Stimulated activated CD8-positive, alpha-beta memory T cell treated with anti-CD3 and anti-CD28 coated beads, Interleukin-4, amount 100 ng/mL, for 24 hours (primary cell): ENCODE data around the gene TMPRSS9.
"Not testable (repeated sequence)": the region's sequence is repeated elsewhere in the genome, so short reads cannot be mapped to it uniquely, and the experiment has no call there.

ENCODE experiments used
- DNase-seq: peaks from one replicate; pipeline ENCODE4 v3.0.0-alpha.2; 2020; ENCODE audit warnings: low read depth

Gene TMPRSS9

DNA sequence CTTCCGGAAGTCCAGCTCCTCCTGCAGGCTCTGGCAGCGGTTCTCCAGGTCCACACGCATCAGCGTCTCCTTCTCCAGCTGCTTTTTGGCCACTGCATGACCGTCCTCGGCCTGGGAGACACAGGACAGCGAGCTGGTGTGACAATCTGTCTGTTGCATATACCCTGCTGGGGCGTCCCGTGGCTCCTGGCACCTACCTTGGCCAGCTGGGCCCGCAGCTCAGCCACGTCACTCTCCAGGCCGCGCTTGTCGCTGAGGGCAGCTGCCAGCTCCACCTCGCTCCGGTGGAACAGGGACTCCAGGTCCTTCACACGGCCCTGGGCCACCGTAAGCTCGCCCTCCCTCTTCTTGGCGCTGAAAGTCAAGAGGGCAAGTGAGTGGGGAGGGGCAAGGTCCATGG is 78.1 kb downstream of the TMPRSS9 start:
- DNase-seq = no peak

DNA sequence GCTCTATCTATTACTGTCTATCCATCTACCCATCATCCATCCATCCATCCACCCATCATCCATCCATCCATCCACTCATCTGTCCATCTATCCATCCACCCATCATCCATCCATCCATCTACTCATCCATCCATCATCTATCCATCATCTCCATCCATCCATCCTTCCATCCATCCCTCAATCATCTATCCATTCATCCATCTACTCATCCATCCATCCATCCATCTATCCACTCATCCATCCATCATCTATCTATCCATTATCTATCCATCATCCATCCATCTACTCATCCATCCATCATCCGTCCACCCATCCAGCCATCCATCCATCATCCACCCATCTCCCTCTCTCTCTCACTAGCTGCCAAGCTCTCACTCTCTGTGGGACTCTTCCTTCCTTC is 80.5 kb downstream of the TMPRSS9 start:
- no peak for DNase-seq

GRCh38 chr19:2441096-2441752 is 81.2 kb downstream of the TMPRSS9 start:
- DNase-seq = no peak

GRCh38 chr19:2443116-2443784 is 83.2 kb downstream of the TMPRSS9 start:
- DNase-seq = no peak

DNA sequence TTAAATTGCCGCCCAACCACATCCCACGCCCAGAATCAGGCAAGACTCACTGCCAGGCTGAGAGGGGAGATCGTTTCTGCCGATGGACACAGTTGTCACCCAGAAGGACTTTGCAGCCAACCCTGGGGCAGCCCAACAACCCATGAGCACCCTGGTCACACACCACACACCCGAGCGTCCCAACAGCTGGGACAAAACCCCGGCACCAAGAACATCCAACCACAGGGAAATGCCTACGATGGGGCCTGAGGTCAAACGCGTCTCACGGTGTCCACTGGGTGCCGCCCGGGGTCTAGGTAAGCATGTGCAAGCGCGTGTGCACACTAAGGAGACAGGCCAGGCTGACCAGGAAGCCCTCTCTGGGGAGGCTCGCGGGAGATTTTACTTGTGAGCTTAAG is 83.7 kb downstream of the TMPRSS9 start:
- no peak for DNase-seq

GRCh38 chr19:2444251-2445002 is 84.4 kb downstream of the TMPRSS9 start:
- no peak for DNase-seq

GRCh38 chr19:2446381-2446780 is 86.3 kb downstream of the TMPRSS9 start:
- no peak for DNase-seq

- no peak for DNase-seq
Measured at GRCh38 chr19:2449019-2449418, 89.0 kb downstream of the TMPRSS9 start.

DNA sequence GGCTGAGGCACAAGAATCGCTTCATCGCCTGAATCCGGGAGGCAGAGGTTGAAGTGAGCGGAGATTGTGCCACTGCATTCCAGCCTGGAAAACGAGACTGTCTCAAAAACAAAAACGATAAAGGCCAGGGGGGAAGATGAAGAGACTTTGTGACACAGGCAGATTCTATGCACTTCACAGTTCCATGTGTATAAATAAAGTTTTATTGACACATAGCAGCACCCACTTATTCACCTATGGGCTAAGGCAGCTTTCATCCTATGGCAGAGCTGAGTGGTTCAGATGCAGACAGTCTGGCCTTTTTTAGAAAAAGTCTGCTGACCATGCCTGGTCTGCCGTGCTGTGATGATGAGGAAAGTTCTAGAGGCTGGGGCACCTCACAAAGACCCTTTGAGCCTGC is 91.1 kb downstream of the TMPRSS9 start:
- no peak for DNase-seq

GRCh38 chr19:2451741-2452140 is 91.7 kb downstream of the TMPRSS9 start:
- no peak for DNase-seq

DNA sequence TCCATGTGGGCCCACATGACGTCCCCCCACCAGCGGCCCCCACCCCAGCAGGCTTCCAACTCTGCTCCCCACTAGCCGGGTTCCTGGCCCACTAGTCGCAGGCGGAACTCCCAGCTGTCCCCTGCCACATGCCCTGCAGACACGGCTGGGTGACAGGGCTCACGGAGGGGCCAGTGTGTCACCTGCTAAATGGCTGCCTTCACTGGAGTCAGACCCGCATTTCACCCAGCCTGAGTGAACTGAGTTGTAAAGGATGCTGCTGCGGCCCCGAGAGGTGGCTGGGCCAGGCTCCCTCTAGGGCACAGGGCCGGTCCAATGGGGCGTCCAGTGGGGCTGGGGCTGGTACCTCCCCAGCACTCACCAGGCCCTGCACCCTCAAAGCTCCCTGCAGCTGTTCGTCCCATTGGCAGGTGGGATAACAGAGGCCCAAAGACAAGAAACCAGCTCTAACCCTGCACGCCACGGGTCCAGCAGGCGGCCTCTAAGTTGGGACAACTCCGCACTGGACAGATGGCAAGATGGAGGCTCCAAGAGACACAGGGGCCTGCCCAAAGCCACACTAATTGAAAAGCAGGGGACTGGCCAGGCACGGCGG is 93.5 kb downstream of the TMPRSS9 start:
- DNase-seq = no peak

GRCh38 chr19:2454199-2454961 is 94.3 kb downstream of the TMPRSS9 start:
- DNase-seq = no peak

- no peak for DNase-seq
Measured at GRCh38 chr19:2454962-2455850, 95.1 kb downstream of the TMPRSS9 start.

- DNase-seq = no peak
Measured at GRCh38 chr19:2455851-2456570, 95.9 kb downstream of the TMPRSS9 start.

DNA sequence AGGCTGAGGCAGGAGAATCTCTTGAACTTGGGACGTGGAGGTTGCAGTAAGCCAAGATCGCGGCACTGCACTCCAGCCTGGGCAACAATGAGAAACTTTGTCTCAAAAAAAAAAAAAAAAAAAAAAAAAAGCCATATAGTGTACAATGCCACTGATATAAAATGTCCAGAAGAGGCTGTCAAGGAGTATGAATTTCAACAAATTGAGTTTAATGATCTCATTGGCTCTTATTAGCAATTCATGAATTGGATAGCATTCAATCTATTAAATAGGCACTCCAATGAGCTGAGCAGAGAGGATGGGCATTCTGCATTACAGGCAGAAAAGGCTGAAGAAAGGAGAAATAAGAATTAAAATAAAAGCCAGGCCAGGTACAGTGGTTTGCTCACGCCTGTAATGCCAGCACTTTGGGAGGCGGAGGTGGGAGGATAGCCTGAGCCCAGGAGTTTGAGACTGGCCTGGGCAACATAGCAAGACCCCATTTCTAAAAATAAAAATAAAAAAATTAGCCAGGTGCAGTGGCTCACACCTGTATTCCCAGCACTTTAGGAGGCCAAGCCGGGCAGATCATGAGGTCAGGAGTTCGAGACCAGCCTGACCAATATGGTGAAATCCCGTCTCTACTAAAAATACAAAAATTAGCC is 97.5 kb downstream of the TMPRSS9 start:
- no peak for DNase-seq

GRCh38 chr19:2458054-2458453 is 98.0 kb downstream of the TMPRSS9 start:
- DNase-seq = no peak

GRCh38 chr19:2458776-2459175 is 98.7 kb downstream of the TMPRSS9 start:
- DNase-seq = not testable (repeated sequence)

DNA sequence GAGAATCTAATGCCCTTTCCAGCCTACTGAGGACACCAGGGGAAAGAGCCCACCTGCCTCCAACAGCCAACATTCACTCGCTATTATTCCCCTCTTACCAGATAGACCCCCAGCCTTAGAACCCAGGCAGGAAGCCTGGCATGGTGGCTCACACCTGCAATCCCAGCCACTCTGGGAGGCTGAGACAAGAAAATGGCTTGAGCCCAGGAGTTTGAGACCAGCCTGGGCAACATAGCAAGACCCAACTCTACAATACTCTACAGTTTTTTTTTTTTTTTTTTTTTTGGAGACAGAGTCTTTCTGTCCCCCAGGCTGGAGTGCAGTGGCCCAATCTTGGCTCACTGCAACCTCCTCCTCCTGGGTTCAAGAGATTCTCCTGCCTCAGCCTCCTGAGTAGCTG is 100.2 kb downstream of the TMPRSS9 start:
- no peak for DNase-seq

DNA sequence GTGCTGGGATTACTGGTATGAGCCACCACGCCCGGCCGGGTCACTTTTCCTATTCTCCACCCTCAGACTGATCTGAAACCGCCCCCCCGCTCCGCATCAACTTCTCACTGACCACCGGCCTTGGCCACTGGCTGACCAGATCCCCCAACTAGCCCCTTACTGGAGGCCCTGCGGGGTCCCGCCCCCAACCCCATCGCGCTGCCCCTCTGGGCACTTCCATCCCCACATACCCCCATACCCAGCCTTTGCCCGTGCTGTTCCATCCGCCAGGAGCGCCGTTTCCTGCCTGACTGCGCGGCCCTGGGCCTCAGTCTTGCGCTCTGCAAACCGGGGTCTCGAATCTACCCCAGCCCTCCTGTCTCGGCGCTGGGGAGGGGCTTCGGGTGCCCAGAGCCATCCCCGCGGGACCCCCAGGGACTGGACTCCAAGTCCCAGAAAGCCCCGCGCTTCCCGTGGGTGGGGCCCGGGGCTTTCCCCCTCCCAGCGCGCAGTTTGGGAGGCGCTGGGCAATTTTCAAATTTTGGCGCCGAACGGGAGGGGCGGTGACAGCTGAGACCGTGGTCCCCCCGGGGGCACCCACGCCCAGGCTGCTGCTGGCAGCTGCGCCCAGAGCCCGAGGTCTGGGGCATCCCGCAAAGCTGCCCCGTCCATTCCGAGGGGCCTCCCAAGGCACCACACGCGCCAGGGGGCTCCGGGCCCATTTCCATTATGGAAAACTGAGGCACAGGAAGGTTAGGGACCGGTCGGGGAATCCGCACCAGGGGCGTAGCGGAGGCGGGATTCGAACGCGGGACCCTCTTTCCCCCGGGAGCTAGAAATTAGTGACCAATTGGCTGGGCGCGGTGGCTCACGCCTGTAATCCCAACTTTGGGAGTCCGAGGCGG is 101.9 kb downstream of the TMPRSS9 start:
- DNase-seq = peak; percentile 52
